Keratinocyte (primary cell): ENCODE data around the gene SLF2. TPM values are rescaled to one million over a fixed set of nuclear protein-coding genes. Genes with fewer than 3 reads are reported as not detected.

ENCODE experiments used
- DNase-seq: peaks from one replicate; pipeline ENCODE4 v3.0.0-alpha.2; 2011; ENCODE audit warnings: low read depth, missing footprints, low spot score
- FAIRE-seq: peaks from 2 replicates; lab custom pipeline; 2011; peaks lifted over from hg19 to GRCh38; lab: Jason Lieb, UNC
- H2AFZ ChIP-seq: 2 replicates; pipeline ENCODE4 v1.6.0; 2012; ENCODE audit warnings: low read length, control low read depth, inconsistent platforms; ENCODE audit not compliant: control insufficient read depth
- H3K27ac ChIP-seq: 2 replicates; pipeline ENCODE4 v1.5.1; 2011; ENCODE audit warnings: low read length; ENCODE audit not compliant: control insufficient read depth, insufficient read depth
- H3K27me3 ChIP-seq: 3 replicates; pipeline ENCODE4 v1.6.0; 2011; ENCODE audit warnings: low read length; ENCODE audit not compliant: control insufficient read depth, insufficient read depth; ENCODE audit errors: extremely low read depth
- H3K36me3 ChIP-seq, 2 experiments: 2 replicates in 1 of 2; 3 replicates in 1 of 2; pipeline ENCODE4 v1.5.1; 2011; ENCODE audit warnings: low read length in 2 of 2, mild to moderate bottlenecking in 1 of 2; ENCODE audit not compliant: control insufficient read depth in 2 of 2, insufficient read depth in 2 of 2; ENCODE audit errors: extremely low read depth in 1 of 2
- H3K4me1 ChIP-seq: 3 replicates; pipeline ENCODE4 v1.5.1; 2011; ENCODE audit warnings: low read length; ENCODE audit not compliant: control insufficient read depth, insufficient read depth; ENCODE audit errors: extremely low read depth
- H3K4me2 ChIP-seq: 3 replicates; pipeline ENCODE4 v1.6.0; 2011; ENCODE audit warnings: low read depth, low read length; ENCODE audit not compliant: control insufficient read depth, insufficient read depth; ENCODE audit errors: extremely low read depth
- H3K4me3 ChIP-seq, 3 experiments: fragments of 200-600 bp in 1 of 3; sonication (generic) in 1 of 3; 2 replicates in 2 of 3; 3 replicates in 1 of 3; pipeline ENCODE4 v1.5.1; 2011 to 2016; ENCODE audit warnings: low read length in 3 of 3, mild to moderate bottlenecking in 3 of 3, control low read depth in 2 of 3, inconsistent platforms in 1 of 3, low read depth in 1 of 3, mixed read lengths in 1 of 3, mixed run types in 1 of 3, moderate library complexity in 1 of 3; ENCODE audit not compliant: control insufficient read depth in 2 of 3, insufficient read depth in 2 of 3; ENCODE audit errors: extremely low read depth in 1 of 3
- H3K79me2 ChIP-seq: 2 replicates; pipeline ENCODE4 v1.6.0; 2012; ENCODE audit warnings: low read length; ENCODE audit not compliant: control insufficient read depth, insufficient read depth
- H3K9ac ChIP-seq: 3 replicates; pipeline ENCODE4 v1.6.0; 2011; ENCODE audit warnings: low read length; ENCODE audit not compliant: control insufficient read depth, insufficient read depth; ENCODE audit errors: extremely low read depth
- H3K9me1 ChIP-seq: 3 replicates; pipeline ENCODE4 v1.6.0; 2011; ENCODE audit warnings: low read length; ENCODE audit not compliant: control insufficient read depth, insufficient read depth; ENCODE audit errors: extremely low read depth
- H3K9me3 ChIP-seq: 2 replicates; pipeline ENCODE4 v1.5.1; 2012; ENCODE audit warnings: low read depth, low read length; ENCODE audit not compliant: control insufficient read depth
- H4K20me1 ChIP-seq: 3 replicates; pipeline ENCODE4 v1.6.0; 2011; ENCODE audit warnings: low read length; ENCODE audit not compliant: control insufficient read depth, insufficient read depth; ENCODE audit errors: extremely low read depth
- CTCF ChIP-seq, 3 experiments: IDR thresholded peaks in 1 of 3; conservative IDR thresholded peaks in 1 of 3; optimal IDR thresholded peaks in 1 of 3; 2 replicates in 2 of 3; 3 replicates in 1 of 3; pipeline versions ENCODE3 to v1.5.1; 2011; ENCODE audit warnings: low read length in 3 of 3, mild to moderate bottlenecking in 3 of 3, moderate library complexity in 2 of 3, control low read depth in 1 of 3, inconsistent platforms in 1 of 3; ENCODE audit not compliant: insufficient read depth in 2 of 3; ENCODE audit errors: extremely low read depth in 1 of 3
- EZH2 ChIP-seq: IDR thresholded peaks from one replicate; pipeline ENCODE4 v1.6.1; 2012; ENCODE audit warnings: inconsistent platforms, mild to moderate bottlenecking, low read length, moderate library complexity
- dilution Hi-C: fragments of 300-500 bp; cut with MboI; formaldehyde crosslinking; loops from one replicate; pipeline ENCODE4 v1.7.0; 2020; ENCODE audit warnings: low sequenced_read_pairs; ENCODE audit not compliant: extremely low pct_ligation_motif_present
- polyA plus RNA-seq, 5 experiments: library from polyadenylated mRNA; depleted of rRNA in 3 of 5; stranded (reverse) in 3 of 5; stranded (forward) in 1 of 5; unstranded in 1 of 5; fragments of >200 nt; gene quantifications; 1 replicate in 1 of 5; 2 replicates in 3 of 5; 3 replicates in 1 of 5; pipeline versions ENCODE4 v1.2.1 to v1.2.3, GENCODE V29; 2011 to 2012; ENCODE audit warnings: missing spikeins in 2 of 5, low read depth in 1 of 5, low replicate concordance in 1 of 5

Gene SLF2
- polyA plus RNA-seq, 1 donor (not counting 4 experiments of a cell fraction or from before 2014, with no cell fraction given): 7.1 TPM

- no peak for DNase-seq
Measured at GRCh38 chr10:100913470-100913865, 705 bp downstream of the SLF2 start.

GRCh38 chr10:100917071-100917470, 4.3 kb downstream of the SLF2 start:
- no peak overlapping the region for H3K27ac ChIP-seq
- DNase-seq (no peak), FAIRE-seq (no peak)
- H3K79me2 ChIP-seq: peaks cover 27% of the 10 kb centered on the region
- no peak for TF ChIP-seq CTCF (optimal IDR thresholded peaks at IDR 0.05 in 1 of 3, IDR thresholded peaks at IDR 0.05 in 1 of 3, conservative IDR thresholded peaks at IDR 0.05 in 1 of 3; ENCODE audit: extremely low read depth in 1 of 3, insufficient read depth in 2 of 3, low read length in 3 of 3)
- no peak for TF ChIP-seq EZH2
- H3K9me3 ChIP-seq: no peaks in the 10 kb centered on the region
- no peak overlapping the region for H3K9ac ChIP-seq
- peaks cover 3% of the 10 kb centered on the region for H4K20me1 ChIP-seq
- no peaks in the 10 kb centered on the region for H3K9me1 ChIP-seq
- H3K4me1 ChIP-seq: peaks cover 15% of the 10 kb centered on the region
- H3K4me3 ChIP-seq: no peak overlapping the region
- dilution Hi-C loops: no loop called here
- H3K27me3 ChIP-seq: no peaks in the 10 kb centered on the region
- H3K4me2 ChIP-seq: no peak overlapping the region
- peaks cover 10 to 14% of the 10 kb centered on the region in 2 experiments for H3K36me3 ChIP-seq
- no peak overlapping the region for H2AFZ ChIP-seq

More at GRCh38 chr10:100913470-100913865, 705 bp downstream of the SLF2 start:
- no peaks in the 10 kb centered on the region for H3K27me3 ChIP-seq
- H2AFZ ChIP-seq: no peak overlapping the region
- peaks cover 27% of the 10 kb centered on the region for H3K79me2 ChIP-seq
- peak overlapping the region; percentile 55 for H3K27ac ChIP-seq
- peaks cover 3% of the 10 kb centered on the region for H4K20me1 ChIP-seq
- H3K4me1 ChIP-seq: peaks cover 17% of the 10 kb centered on the region
- FAIRE-seq: peak; percentile 23
- peak overlapping the region; percentile 74 for H3K9ac ChIP-seq
- H3K4me3 ChIP-seq: peak overlapping the region; percentile 91 to 95 (median 92)
- H3K4me2 ChIP-seq: peak overlapping the region; percentile 99
- no peaks in the 10 kb centered on the region for H3K9me3 ChIP-seq
- H3K36me3 ChIP-seq: peaks cover 6 to 7% of the 10 kb centered on the region in 2 experiments
- dilution Hi-C loops: no loop called here
- H3K9me1 ChIP-seq: no peaks in the 10 kb centered on the region
- TF ChIP-seq EZH2 (no peak), CTCF (optimal IDR thresholded peaks at IDR 0.05 in 1 of 3, IDR thresholded peaks at IDR 0.05 in 1 of 3, conservative IDR thresholded peaks at IDR 0.05 in 1 of 3; ENCODE audit: extremely low read depth in 1 of 3, insufficient read depth in 2 of 3, low read length in 3 of 3) (no peak)
